LNCAP (cell line): ENCODE data around the gene PAX8.

ENCODE experiments used
- TF ChIP-seq, protein P1 (sequence below): fragments of 450-650 bp; IDR thresholded peaks from 2 replicates; pipeline ENCODE4 v1.5.1; 2017; ENCODE audit warnings: mild to moderate bottlenecking

The PAX8 gene

DNA sequence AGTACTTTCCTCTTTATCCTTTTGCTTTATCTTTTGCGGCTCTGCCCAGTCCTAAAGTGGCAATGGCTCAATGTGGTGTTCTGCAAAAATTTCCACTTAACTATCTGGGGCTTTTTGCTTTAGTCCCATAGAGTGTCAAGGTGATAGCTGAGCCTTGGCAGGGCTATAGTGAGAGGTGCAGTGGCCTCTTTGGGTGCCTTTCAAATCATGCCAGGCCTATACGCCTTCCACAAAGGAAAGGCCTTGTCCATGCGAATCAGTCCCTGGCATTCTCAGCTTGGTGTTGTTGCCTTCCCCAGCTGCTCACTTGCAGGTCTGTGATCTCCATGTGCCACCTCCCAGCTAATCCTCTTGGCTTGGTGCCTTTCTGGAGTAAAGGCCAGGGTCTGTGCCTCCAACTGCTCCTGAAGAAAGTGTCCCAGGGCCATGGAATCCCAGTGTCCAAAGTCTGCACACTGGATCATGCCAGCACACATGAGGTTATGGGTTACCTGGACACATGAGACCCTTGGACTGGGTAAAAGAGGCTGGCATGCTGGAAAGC is 26.6 kb downstream of the PAX8 start:
- TF ChIP-seq, protein P1, sequence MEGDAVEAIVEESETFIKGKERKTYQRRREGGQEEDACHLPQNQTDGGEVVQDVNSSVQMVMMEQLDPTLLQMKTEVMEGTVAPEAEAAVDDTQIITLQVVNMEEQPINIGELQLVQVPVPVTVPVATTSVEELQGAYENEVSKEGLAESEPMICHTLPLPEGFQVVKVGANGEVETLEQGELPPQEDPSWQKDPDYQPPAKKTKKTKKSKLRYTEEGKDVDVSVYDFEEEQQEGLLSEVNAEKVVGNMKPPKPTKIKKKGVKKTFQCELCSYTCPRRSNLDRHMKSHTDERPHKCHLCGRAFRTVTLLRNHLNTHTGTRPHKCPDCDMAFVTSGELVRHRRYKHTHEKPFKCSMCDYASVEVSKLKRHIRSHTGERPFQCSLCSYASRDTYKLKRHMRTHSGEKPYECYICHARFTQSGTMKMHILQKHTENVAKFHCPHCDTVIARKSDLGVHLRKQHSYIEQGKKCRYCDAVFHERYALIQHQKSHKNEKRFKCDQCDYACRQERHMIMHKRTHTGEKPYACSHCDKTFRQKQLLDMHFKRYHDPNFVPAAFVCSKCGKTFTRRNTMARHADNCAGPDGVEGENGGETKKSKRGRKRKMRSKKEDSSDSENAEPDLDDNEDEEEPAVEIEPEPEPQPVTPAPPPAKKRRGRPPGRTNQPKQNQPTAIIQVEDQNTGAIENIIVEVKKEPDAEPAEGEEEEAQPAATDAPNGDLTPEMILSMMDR, result no peak

DNA sequence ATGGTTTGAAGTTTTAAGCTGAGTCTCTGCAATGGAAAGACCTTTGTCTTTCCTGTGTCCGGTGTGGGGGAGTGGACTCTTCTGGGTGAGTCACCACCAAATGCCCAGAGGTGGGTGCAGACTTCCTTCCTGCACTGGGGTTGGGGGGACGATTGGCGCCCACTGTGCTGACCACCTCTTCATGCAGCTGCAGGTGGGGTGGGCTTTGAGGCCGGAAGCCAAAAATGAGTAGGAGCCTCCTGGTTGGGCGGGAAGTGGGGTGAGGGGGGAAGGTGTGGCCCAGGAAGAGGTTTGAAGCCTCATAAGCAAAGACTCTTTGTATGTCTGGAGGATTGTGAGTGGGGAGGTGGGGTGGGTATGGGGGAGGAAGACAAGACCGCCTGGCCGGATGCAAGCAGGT is 27.6 kb downstream of the PAX8 start:
- TF ChIP-seq, protein P1, result no peak

DNA sequence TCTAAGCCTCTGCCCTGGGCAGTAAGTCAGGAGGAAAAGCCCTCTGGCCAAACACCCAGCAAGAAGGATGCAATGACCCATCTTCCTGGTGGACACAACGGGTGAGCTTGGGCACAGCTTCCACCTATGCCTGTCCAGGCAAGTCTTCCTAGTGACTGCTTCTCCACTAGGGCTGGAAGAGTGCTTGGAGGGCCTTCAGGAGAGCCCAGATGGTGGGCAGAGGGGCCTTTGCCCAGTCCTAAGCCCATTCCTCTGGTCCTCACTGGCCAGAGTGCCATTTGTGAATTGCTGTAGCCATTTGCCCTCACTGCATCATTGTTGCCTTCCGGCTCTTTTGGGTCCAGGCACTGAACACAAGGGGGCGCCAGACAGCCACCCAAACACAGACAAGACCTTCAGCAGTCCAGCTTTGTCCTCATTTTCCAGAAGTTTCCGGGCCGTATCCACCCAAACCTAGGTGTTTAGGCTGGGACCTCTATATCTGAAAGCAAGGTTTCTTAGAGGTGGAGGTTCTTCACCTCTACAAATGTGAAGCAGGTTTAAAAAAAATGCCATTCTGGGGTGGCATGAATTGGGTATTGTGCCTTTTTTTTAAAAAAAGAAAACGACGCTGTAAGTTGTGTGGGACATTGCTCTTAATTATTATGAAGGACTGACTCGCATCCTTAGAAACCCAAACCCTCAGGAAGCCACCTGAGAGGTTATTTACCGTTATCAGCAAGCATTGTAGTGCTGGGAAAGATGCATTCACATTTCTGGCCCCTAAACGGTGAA is 29.5 kb downstream of the PAX8 start:
- TF ChIP-seq, protein P1, result peak; percentile 81

DNA sequence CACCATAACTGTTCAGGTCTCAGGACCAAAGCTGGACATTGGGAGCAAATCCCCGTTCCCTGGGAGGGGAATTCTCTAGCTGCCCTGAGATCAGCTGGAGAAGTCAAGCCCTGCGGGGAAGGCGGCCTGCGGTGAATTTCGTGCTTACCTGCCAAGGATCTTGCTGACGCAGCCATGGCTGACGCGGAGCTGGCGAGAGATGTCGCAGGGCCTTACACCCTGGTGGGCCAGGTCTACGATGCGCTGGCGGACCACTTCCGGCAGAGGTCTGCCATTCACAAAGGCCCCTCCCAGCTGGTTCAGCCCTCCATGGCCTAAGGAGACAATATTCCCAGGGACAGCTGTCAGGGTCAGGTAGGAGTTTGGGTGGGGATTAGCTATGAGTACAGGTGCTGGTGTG is 32.1 kb downstream of the PAX8 start:
- TF ChIP-seq, protein P1, result no peak

DNA sequence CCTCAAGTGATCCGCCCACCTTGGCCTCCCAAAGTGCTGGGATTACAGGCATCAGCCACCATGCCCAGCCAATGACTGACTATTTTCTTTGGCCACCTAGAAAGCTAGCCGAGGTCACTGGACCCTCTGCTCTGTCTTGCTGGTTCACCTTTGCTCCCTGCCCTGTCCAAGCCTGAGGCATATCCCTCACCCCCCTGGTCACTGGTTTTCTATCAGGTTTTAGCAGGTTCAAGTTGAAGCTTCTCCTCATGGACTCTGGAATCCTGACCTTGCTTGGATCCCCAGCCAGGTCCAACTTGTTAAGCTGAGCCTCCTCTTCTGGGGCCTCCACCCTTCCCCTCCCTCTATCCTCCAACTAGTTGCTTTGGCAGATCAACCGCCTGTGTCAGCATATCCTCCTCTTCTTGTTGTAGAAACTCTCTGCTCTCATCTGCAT is 33.4 kb downstream of the PAX8 start:
- TF ChIP-seq, protein P1, result no peak

DNA sequence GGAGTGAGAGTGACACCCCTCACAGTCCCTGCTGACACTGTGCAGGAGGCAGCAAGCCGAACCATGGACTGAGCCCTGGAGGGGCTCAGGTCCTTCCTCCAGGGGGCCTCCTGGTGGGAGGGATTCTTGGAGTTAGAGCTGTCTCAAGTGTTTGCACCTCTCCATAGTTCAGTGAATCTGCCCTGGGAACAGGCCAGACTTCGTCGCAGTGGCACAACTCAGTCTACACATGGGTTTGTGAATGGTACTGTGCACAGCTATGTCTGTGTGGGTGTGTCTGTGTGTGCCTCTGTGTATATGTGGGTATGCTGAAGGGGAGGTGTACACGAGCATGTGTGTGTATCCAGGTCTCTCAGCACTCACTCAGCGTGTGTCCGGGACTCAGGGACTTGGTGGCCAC is 36.4 kb downstream of the PAX8 start:
- TF ChIP-seq, protein P1, result no peak

DNA sequence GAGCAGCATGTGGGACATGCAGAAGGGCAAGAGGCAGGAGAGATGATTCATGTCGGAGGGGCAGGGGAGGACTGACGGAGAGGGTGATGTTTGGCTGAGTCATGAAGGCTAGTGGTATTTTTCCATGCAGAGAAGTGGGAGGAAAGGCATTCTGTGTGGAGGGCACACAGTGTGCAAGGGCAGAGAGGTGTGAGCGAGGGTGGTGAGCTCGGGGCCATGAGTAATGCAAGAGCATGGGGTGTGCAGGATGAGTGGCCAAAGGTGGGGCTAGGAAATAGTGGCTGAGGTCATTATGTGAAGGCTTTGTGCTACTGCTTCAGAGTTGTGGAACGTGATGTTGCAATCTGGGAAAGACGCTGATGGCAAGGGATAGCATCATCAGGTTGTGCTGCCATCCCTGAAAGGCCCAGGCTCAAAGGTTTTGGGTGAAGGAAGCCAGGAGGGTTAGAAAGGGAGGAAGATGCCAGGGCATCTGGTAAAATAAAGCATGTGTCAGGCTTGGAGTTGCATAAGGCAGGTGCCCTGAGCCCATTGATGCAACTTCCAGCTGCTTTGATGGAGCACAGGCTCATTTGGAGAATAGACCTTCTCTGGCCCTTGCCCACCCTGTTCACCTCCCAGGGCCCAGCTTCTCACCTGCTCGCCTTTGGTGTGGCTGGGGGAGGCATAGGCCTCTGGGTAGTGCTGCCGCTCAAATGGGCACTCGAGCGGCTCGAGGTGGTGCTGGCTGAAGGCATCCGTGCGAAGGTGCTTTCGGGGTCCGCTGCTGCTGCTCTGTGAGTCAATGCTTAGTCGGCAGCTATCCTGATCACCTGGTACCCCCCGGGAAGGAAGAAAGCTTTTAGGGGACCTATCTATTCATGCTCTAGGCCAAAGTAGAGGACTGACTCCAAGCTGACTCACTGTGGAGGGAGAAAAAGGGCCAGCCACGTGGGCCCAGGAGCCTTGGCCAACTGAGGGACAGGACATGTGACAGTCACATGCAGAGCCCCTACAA is 37.5 kb downstream of the PAX8 start:
- TF ChIP-seq, protein P1, result no peak
